HFF-Myc (cell line): ENCODE results near the gene CCDC183.

Source experiments
- DNase-seq: peaks from one replicate; pipeline ENCODE4 v3.0.0-alpha.2; 2011; ENCODE audit warnings: low read depth; ENCODE audit errors: extremely low read depth
- H3K4me3 ChIP-seq: replicated peaks from 2 replicates; pipeline ENCODE4 v1.5.1; 2011; ENCODE audit warnings: low read depth, mild to moderate bottlenecking, control low read depth, low read length
- CTCF ChIP-seq: IDR thresholded peaks from 2 replicates; pipeline ENCODE4 v1.5.1; 2012; ENCODE audit warnings: mild to moderate bottlenecking, low read depth, low read length, control low read depth; ENCODE audit errors: missing control alignments

Gene CCDC183

DNA sequence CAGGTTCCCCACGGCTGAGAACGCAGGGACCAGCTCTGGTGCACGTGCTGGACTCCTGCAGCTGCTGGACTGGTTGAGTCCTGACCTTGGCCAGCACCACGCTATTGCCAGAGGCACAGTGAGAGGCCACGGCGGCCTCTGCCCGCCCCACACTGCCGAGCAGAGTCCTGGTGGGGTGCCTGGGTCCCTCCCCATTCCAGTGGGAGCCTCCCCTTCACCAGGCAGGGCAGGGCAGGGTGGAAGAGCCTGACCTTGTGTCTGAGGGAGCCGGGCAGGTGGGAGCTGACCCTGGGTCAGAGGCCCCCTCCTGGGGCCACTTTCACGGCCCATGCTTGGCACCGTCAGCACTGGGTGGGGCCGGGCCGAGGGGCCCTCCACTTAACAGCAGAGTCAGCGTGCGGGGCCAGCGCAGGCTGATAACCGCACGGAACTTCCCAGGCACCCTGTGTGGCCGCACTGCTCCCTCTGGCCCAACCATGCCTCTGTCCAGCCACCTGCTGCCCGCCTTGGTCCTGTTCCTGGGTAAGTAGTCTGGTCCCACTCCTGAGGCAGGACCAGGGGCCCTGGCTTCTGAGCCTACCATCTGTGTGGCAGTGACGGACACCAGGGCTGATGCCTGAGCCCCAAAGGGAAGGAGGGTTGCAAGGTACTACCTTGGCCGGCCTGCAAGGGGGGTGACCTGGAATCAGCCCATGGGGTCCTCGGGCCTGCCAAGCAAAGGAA is 56.0 kb downstream of the CCDC183 start, which contains the start of gene MAMDC4:
Gene MAMDC4 (plus strand): TSS at position 406 of the 723 bp plus-strand sequence. CDS start 71 bp downstream, at position 477.
- DNase-seq = no peak
- H3K4me3 ChIP-seq = no peak within 1 kb of the TSS
- no peak for TF ChIP-seq CTCF

DNA sequence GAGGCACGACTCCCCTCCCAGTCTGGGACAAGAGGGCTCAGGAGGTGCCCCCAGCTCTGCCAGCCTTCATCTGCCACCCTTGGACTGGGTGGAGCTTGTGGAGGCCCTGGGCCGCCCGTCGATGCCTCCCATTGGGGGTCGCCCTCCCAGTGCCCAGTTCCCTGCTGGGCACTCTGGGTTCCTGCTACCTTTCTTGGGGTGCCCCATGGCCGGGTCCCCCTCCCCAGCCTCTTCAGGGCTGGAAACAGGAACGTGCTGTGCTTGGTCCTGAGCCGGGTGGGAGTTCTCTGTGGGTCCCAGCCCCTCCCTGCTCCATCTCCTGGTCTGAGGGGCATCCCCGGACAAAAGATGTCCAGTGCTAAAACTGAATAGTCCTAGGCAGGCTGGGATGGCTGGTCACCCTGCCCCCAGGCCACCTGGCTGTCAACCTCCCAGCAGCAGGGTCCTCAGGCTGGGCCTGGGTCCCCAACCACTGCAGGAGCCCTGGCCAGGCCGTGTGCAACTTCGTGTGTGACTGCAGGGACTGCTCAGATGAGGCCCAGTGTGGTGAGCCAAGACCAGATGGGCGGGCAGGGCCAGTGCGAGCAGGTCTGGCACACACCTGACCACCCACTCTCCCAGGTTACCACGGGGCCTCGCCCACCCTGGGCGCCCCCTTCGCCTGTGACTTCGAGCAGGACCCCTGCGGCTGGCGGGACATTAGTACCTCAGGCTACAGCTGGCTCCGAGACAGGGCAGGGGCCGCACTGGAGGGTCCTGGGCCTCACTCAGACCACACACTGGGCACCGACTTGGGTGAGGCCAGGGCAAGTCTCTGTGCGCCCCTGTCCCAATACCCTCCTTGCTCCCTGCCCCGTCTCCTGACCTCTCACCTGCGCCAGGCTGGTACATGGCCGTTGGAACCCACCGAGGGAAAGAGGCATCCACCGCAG is 56.8 kb downstream of the CCDC183 start:
- H3K4me3 ChIP-seq = no peak overlapping the region
- no peak for TF ChIP-seq CTCF
- DNase-seq = no peak

- TF ChIP-seq CTCF = no peak
- DNase-seq = no peak
- no peak overlapping the region for H3K4me3 ChIP-seq
Observed at GRCh38 chr9:136853596-136854112, 57.5 kb downstream of the CCDC183 start.

- H3K4me3 ChIP-seq = no peak overlapping the region
- no peak for TF ChIP-seq CTCF
- no peak for DNase-seq
Observed at GRCh38 chr9:136854113-136854841, 58.1 kb downstream of the CCDC183 start.

- TF ChIP-seq CTCF = no peak
- DNase-seq = no peak
- no peak overlapping the region for H3K4me3 ChIP-seq
Observed at GRCh38 chr9:136854842-136855460, 58.8 kb downstream of the CCDC183 start.

DNA sequence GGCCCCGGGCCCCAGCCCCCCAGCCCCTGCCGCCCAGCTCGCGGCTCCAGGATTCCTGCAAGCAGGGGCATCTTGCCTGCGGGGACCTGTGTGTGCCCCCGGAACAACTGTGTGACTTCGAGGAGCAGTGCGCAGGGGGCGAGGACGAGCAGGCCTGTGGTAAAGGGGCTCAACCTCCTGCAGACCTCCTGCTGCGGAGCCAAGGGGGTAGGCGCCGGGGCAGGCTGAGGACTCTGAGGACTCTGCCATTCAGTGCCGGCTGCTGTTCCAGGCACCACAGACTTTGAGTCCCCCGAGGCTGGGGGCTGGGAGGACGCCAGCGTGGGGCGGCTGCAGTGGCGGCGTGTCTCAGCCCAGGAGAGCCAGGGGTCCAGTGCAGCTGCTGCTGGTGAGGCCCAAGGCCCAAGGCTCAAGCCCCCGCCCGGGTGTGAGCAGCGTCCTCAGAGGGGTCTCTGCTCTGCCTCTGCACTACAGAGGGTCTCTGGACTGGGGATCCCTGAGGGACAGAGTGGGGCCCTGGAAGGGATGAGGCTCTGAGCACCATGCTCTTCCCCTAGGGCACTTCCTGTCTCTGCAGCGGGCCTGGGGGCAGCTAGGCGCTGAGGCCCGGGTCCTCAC is 59.4 kb downstream of the CCDC183 start:
- TF ChIP-seq CTCF = no peak
- no peak for DNase-seq
- no peak overlapping the region for H3K4me3 ChIP-seq
